CD4-positive, alpha-beta T cell (primary cell): ENCODE measurements around the gene TEX14. TPM values are rescaled to one million over a fixed set of nuclear protein-coding genes. Genes with fewer than 3 reads are reported as not detected.

Source experiments
- ATAC-seq: fragments of 200-7000 bp; cut with Tn5 transposase; one replicate; pipeline ENCODE4 v1.10.0; 2022; ENCODE audit warnings: mild to moderate bottlenecking; ENCODE audit not compliant: poor library complexity
- CTCF ChIA-PET: fragments of 350-600 bp; sonication (Branson Sonifier 250); formaldehyde crosslinking; loops from one replicate; lab custom pipeline; 2021; ENCODE audit warnings: antibody characterized with exemption, inconsistent platforms; lab: Charles Lee
- POLR2A ChIA-PET: fragments of 350-600 bp; sonication (Branson Sonifier 250); formaldehyde crosslinking; loops from one replicate; lab custom pipeline; 2021; ENCODE audit warnings: antibody characterized with exemption, inconsistent platforms; lab: Charles Lee
- DNase-seq, 14 experiments: peaks; one replicate each; pipeline ENCODE4 v3.0.0-alpha.2; 2013 to 2020; ENCODE audit warnings: mixed read lengths in 2 of 14
- H3K27ac ChIP-seq, 2 donors: one replicate each; pipeline versions ENCODE4 v1.5.1 to v1.7.0; 2013; ENCODE audit warnings: low read length in 2 of 2, low read depth in 1 of 2, mild to moderate bottlenecking in 1 of 2
- H3K27me3 ChIP-seq, 2 experiments: 1 replicate in 1 of 2; 2 replicates in 1 of 2; pipeline versions ENCODE4 v1.6.1 to v1.7.0; 2013; ENCODE audit warnings: low read length in 2 of 2, control low read depth in 1 of 2, mild to moderate bottlenecking in 1 of 2, moderate library complexity in 1 of 2; ENCODE audit not compliant: insufficient read depth in 2 of 2, control insufficient read depth in 1 of 2
- H3K36me3 ChIP-seq: one replicate; pipeline ENCODE4 v1.6.1; 2013; ENCODE audit warnings: low read length, control low read depth; ENCODE audit not compliant: insufficient read depth
- H3K4me1 ChIP-seq: one replicate; pipeline ENCODE4 v1.6.1; 2013; ENCODE audit warnings: low read length, control low read depth; ENCODE audit not compliant: insufficient read depth
- H3K4me3 ChIP-seq: one replicate; pipeline ENCODE4 v1.5.1; 2013; ENCODE audit warnings: mild to moderate bottlenecking, low read length, moderate library complexity
- H3K9me3 ChIP-seq, 2 experiments: 1 replicate in 1 of 2; 2 replicates in 1 of 2; pipeline versions ENCODE4 v1.6.1 to v1.7.0; 2013; ENCODE audit warnings: low read length in 2 of 2, mild to moderate bottlenecking in 2 of 2, control low read depth in 1 of 2, moderate library complexity in 1 of 2; ENCODE audit not compliant: control insufficient read depth in 1 of 2, insufficient read depth in 1 of 2
- H3K27ac Mint-ChIP-seq: one replicate; pipeline ENCODE4 v1.8.0; 2020; ENCODE audit warnings: mixed read lengths
- H3K27me3 Mint-ChIP-seq: one replicate; pipeline ENCODE4 v1.8.0; 2021; ENCODE audit warnings: mixed read lengths
- H3K36me3 Mint-ChIP-seq: one replicate; pipeline ENCODE4 v1.8.0; 2021; ENCODE audit warnings: low read depth, mixed read lengths
- H3K4me1 Mint-ChIP-seq: one replicate; pipeline ENCODE4 v1.8.0; 2021; ENCODE audit warnings: low read depth, mixed read lengths
- H3K4me3 Mint-ChIP-seq: one replicate; pipeline ENCODE4 v1.8.0; 2020; ENCODE audit warnings: mild to moderate bottlenecking, mixed read lengths
- H3K9me3 Mint-ChIP-seq: one replicate; pipeline ENCODE4 v1.8.0; 2020; ENCODE audit warnings: mixed read lengths
- intact Hi-C, 2 experiments: fragments of 100-400 bp; cut with DNase I in 1 of 2; cut with micrococcal nuclease in 1 of 2; formaldehyde crosslinking; loops; one replicate each; pipeline versions ENCODE4 v1.15.1 to v1.9.0; 2023 to 2025; cut with DNase I, micrococcal nuclease
- total RNA-seq, 174 experiments: library from RNA in 2 of 174; stranded (reverse) in 2 of 174; gene quantifications; one replicate each; pipeline ENCODE4 v1.2.3 and lab custom pipeline; 2021 to 2026
- TF ChIP-seq, protein P1 (sequence below): fragments of 200-600 bp; IDR thresholded peaks from one replicate; pipeline ENCODE4 v1.8.0; 2022; ENCODE audit warnings: antibody characterized with exemption, mild to moderate bottlenecking

Gene TEX14
- total RNA-seq, 2 experiments from 2014 or later, result 0.47 to 0.66 TPM

DNA sequence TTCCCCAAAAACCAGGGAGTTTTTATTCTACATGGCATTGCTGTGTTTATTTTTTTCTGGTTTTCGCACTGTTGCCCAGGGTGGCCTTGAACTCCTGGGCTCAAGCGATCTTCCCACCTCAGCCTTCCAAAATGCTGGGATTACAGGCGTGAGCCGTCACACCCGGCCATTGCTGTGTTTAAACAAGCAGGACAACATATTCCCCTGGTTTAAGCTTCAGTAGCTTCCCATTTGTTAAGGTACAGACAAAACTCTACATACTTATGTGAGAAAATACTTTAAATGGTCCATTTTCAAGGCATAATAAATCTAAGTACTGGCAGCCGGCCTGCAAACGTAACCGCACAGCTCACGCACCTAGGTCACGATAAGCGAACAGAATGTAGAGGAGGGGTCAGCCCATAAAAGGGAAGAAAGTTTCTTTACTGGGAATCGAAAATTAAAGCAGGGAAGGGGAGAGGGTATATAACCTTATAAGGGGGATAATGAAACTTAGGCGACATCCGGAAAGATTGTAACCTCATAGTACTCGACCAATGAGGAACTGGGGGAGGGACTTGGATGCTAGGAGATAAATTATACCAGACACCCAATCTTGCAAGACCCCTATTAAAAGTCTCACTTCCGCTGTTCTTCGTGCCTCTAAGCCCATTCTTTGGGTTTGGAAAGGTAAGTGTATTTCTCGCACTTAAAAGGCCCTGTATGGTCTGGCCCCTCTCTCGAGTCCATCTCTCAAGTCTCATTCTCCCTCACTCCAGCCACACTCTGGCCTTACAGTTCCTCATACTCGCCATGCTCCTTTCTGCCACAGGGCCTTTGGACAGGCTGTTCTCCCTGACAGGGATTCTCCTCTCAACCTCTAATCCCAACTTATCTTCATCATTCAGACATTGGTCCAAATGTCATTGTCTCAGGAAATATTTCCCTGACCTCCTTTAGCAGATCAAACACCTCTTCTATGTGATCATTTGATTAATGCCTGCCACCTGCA, 59.2 kb downstream of the TEX14 start:
- Mint-ChIP-seq H3K4me1 (no peaks in the 10 kb centered on the region), H3K4me3 (peak overlapping the region; percentile 73), H3K36me3 (no peaks in the 10 kb centered on the region), H3K9me3 (no peaks in the 10 kb centered on the region), H3K27me3 (no peaks in the 10 kb centered on the region), H3K27ac (no peak overlapping the region)
- TF ChIP-seq, protein P1, sequence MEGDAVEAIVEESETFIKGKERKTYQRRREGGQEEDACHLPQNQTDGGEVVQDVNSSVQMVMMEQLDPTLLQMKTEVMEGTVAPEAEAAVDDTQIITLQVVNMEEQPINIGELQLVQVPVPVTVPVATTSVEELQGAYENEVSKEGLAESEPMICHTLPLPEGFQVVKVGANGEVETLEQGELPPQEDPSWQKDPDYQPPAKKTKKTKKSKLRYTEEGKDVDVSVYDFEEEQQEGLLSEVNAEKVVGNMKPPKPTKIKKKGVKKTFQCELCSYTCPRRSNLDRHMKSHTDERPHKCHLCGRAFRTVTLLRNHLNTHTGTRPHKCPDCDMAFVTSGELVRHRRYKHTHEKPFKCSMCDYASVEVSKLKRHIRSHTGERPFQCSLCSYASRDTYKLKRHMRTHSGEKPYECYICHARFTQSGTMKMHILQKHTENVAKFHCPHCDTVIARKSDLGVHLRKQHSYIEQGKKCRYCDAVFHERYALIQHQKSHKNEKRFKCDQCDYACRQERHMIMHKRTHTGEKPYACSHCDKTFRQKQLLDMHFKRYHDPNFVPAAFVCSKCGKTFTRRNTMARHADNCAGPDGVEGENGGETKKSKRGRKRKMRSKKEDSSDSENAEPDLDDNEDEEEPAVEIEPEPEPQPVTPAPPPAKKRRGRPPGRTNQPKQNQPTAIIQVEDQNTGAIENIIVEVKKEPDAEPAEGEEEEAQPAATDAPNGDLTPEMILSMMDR, result no peak
- ChIA-PET POLR2A (interaction anchor here (0.6 to 3.2 kb wide), 34 partner anchors 8 to 933 kb away, joined by 3 to 64 read pairs (median 4); partner anchors contain the start of genes DHX40, HSF5, MRPS23 and MTMR4), CTCF (interaction anchor here (0.5 to 1.6 kb wide), 5 partner anchors 25 to 115 kb away, joined by 3 to 6 read pairs (median 4); no protein-coding TSS in a partner anchor)
- Histone ChIP-seq H3K27me3 (no peaks in the 10 kb centered on the region), H3K9me3 (no peaks in the 10 kb centered on the region), H3K4me3 (peak overlapping the region; percentile 54), H3K36me3 (no peaks in the 10 kb centered on the region), H3K4me1 (peaks cover 10% of the 10 kb centered on the region), H3K27ac (peak overlapping the region in 1 of 2 donors; percentile 94)
- ATAC-seq, result no peak
- peak in 3 of 14 experiments; percentile 8 to 9 (median 8) for DNase-seq
- intact Hi-C loops, result loop anchor here (1.0 to 10.0 kb wide), 6 partner anchors 27 to 935 kb away; partner anchors contain the start of genes DHX40 (in 1 of the 2) and TRIM37 (in 1 of the 2)

DNA sequence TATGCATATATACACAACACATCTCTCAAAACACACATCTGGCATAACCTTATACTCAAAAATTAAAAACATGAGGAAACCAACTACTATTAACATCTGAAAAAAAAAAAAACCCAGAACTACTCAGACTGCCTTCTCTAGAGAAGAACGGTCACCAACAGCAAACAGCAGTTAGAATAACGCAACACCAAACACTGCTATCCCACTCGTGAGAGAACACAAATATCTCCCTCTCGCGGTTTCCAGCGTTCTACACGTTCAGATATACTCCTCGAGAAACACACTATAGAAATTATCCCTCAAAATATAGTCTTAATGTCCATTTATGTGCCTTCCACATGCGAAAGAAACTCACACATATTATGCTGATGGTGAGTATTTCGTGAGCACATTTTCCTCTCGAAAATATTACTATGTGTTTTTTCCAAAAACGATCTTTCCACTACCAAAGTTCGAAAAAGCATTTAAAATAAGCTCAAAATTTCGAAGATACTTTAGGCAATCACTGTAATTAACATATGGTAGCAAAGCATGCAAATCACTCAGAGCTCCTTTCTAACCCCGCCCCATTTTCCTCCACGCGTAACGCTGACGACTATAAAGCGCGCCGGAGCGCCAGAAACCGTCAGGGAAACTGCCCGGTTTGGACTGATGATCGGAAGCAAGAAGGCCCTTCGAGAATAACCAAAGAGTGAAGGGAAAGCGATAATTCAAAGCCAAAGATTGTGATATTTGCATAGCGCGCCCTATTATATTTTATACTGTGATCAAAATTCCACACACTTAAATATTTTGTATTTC, 60.1 kb downstream of the TEX14 start:
- H3K27me3 Mint-ChIP-seq, result no peaks in the 10 kb centered on the region
- no peak overlapping the region for H3K27ac Mint-ChIP-seq
- intact Hi-C loops, result loop anchor here (1.0 to 10.0 kb wide), 9 partner anchors 28 to 936 kb away; partner anchors contain the start of genes DHX40 (in 1 of the 2) and TRIM37 (in 1 of the 2)
- ATAC-seq (peak; percentile 89), DNase-seq (peak; percentile 85 to 97 (median 90))
- H3K4me1 Mint-ChIP-seq, result no peaks in the 10 kb centered on the region
- TF ChIP-seq, protein P1, result no peak
- ChIA-PET CTCF (interaction anchor here (0.5 to 1.6 kb wide), 6 partner anchors 26 to 114 kb away, joined by 3 to 6 read pairs (median 4); no protein-coding TSS in a partner anchor), POLR2A (interaction anchor here (0.6 to 3.2 kb wide), 38 partner anchors 9 to 934 kb away, joined by 3 to 64 read pairs (median 4); partner anchors contain the start of genes DHX40, HSF5, MRPS23 and MTMR4)
- H3K36me3 ChIP-seq, result no peaks in the 10 kb centered on the region
- H3K9me3 Mint-ChIP-seq, result no peaks in the 10 kb centered on the region
- H3K36me3 Mint-ChIP-seq, result no peaks in the 10 kb centered on the region
- H3K27ac ChIP-seq, result peak overlapping the region; percentile 66 to 94
- no peaks in the 10 kb centered on the region for H3K27me3 ChIP-seq
- no peaks in the 10 kb centered on the region for H3K9me3 ChIP-seq
- peak overlapping the region; percentile 54 for H3K4me3 ChIP-seq
- no peak overlapping the region for H3K4me3 Mint-ChIP-seq
- peaks cover 10% of the 10 kb centered on the region for H3K4me1 ChIP-seq
